Suprapubic skin (tissue), 4 donors: ENCODE measurements around the gene SMARCD3. TPM values are rescaled to one million over a fixed set of nuclear protein-coding genes. Genes with fewer than 3 reads are reported as not detected.

Experiments used
- DNase-seq, 2 donors: peaks; one replicate each; pipeline ENCODE4 v3.0.0-alpha.2; 2019; ENCODE audit warnings: low spot score in 2 of 2
- H3K27ac ChIP-seq: fragments of 200-600 bp; sonication (generic); one replicate; pipeline ENCODE4 v1.5.1; 2019
- H3K27me3 ChIP-seq: fragments of 200-600 bp; sonication (generic); one replicate; pipeline ENCODE4 v1.5.1; 2019
- H3K36me3 ChIP-seq: fragments of 200-600 bp; sonication (generic); one replicate; pipeline ENCODE4 v1.5.1; 2019
- H3K4me1 ChIP-seq: fragments of 200-600 bp; sonication (generic); one replicate; pipeline ENCODE4 v1.5.1; 2019
- H3K4me3 ChIP-seq: fragments of 200-600 bp; sonication (generic); one replicate; pipeline ENCODE4 v1.5.1; 2019; ENCODE audit warnings: mild to moderate bottlenecking
- H3K9me3 ChIP-seq: fragments of 200-600 bp; sonication (generic); one replicate; pipeline ENCODE4 v1.5.1; 2019
- EP300 ChIP-seq: sonication (generic); formaldehyde crosslinking; IDR thresholded peaks from one replicate; pipeline ENCODE4 v1.6.1; 2017; ENCODE audit warnings: antibody characterized with exemption
- POLR2A ChIP-seq, 2 donors: fragments of 450-650 bp; IDR thresholded peaks; one replicate each; pipeline ENCODE4 v1.6.1; 2017; ENCODE audit warnings: antibody characterized with exemption in 2 of 2, mild to moderate bottlenecking in 2 of 2, moderate library complexity in 2 of 2
- POLR2AphosphoS5 ChIP-seq, 3 donors: sonication (generic); formaldehyde crosslinking; IDR thresholded peaks; one replicate each; pipeline ENCODE4 v1.6.1; 2017; ENCODE audit warnings: antibody characterized with exemption in 3 of 3
- WGBS: methylation state at CpG from one replicate; pipeline ENCODE4 v1.1.5; 2018; 5-methylcytosine and 5-hydroxymethylcytosine counted together
- total RNA-seq, 4 donors: library from RNA; depleted of rRNA; stranded (reverse); fragments of >200 nt; gene quantifications; one replicate each; pipeline ENCODE4 v1.1.0, GENCODE V29; 2016
- TF ChIP-seq, protein P1 (sequence below), 2 donors: fragments of 200-600 bp in 1 of 2; fragments of 450-650 bp in 1 of 2; sonication (generic) in 1 of 2; IDR thresholded peaks; one replicate each; pipeline ENCODE4 v1.5.1; 2016 to 2019; ENCODE audit warnings: antibody characterized with exemption in 2 of 2, mild to moderate bottlenecking in 1 of 2, moderate library complexity in 1 of 2

SMARCD3 gene
- total RNA-seq, 4 donors from 2014 or later, result 9.6 to 15.8 (median 10.9) TPM

- WGBS, result 13% methylated on average over 29 of the region's 36 CpGs
- Histone ChIP-seq H3K4me1 (peaks cover 33% of the 10 kb centered on the region), H3K36me3 (peaks cover 31% of the 10 kb centered on the region), H3K27ac (peak overlapping the region; percentile 78), H3K9me3 (no peaks in the 10 kb centered on the region), H3K27me3 (no peaks in the 10 kb centered on the region), H3K4me3 (peak overlapping the region; percentile 87)
- DNase-seq, result peak in 1 of 2 donors; percentile 64
- TF ChIP-seq POLR2AphosphoS5 (IDR thresholded peaks at IDR 0.05) (no peak), EP300 (no peak), POLR2A (IDR thresholded peaks at IDR 0.05) (no peak)
- TF ChIP-seq, protein P1, sequence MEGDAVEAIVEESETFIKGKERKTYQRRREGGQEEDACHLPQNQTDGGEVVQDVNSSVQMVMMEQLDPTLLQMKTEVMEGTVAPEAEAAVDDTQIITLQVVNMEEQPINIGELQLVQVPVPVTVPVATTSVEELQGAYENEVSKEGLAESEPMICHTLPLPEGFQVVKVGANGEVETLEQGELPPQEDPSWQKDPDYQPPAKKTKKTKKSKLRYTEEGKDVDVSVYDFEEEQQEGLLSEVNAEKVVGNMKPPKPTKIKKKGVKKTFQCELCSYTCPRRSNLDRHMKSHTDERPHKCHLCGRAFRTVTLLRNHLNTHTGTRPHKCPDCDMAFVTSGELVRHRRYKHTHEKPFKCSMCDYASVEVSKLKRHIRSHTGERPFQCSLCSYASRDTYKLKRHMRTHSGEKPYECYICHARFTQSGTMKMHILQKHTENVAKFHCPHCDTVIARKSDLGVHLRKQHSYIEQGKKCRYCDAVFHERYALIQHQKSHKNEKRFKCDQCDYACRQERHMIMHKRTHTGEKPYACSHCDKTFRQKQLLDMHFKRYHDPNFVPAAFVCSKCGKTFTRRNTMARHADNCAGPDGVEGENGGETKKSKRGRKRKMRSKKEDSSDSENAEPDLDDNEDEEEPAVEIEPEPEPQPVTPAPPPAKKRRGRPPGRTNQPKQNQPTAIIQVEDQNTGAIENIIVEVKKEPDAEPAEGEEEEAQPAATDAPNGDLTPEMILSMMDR (IDR thresholded peaks at IDR 0.05), result no peak
Observed at GRCh38 chr7:151232917-151233701, 15.4 kb downstream of the SMARCD3 start.

DNA sequence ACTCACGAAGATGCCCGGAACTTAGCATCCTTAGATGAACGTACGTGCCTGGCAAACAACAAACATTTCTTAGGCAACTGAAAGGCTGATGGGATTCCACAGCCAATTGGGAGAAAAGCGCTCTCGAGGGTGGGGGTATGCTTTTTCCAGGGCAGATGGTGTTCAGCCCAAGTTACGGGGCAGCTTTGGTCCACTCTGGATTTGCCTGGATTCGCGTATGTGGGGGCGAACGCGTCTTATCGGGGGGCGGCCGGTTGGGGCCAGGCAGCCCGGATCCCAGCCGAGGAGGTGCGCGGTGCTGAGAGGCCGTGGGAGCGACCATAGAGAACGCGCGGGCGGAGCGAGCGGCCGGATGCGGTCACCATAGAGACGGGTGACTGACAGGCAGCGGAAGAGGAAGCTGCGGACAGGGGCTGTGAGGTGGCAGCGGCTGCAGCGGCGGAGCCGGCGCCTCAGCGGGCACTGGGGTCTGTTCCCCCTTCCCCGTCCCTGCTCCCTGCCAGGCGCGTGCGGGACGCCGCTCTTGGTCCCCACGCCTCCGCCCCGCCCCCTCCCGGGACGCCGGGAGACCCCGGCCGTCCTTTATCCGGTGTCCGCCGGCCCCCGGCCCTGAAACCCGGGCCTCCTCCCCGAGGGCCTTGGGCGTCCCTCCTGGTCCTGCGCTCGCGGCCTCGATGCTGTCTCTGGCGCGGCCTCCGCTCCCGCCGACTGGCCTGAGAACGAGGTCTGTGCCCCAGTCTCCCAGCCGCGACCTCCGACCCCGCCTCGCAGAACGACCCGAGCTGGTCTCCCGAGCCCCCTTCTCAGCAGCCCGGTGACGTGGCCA, 16.2 kb downstream of the SMARCD3 start, which contains the start of gene CHPF2:
Gene CHPF2, plus strand, starts transcription at position 393 of the 826 bp plus-strand sequence. CDS start 1,529 bp downstream, outside the sequence.
- H3K27me3 ChIP-seq, result no peaks in the 10 kb centered on the region
- TF ChIP-seq EP300 (no peak), POLR2A (IDR thresholded peaks at IDR 0.05) (peak in 1 of 2 donors; percentile 67)
- WGBS, result 1% methylated on average over 23 of the region's 79 CpGs
- peaks cover 23% of the 10 kb centered on the region for H3K36me3 ChIP-seq
- peak within 1 kb of the TSS; percentile 78 for H3K27ac ChIP-seq
- peak; percentile 95 to 96 for DNase-seq
- peak within 1 kb of the TSS; percentile 87 for H3K4me3 ChIP-seq
- no peaks in the 10 kb centered on the region for H3K9me3 ChIP-seq
- peaks cover 39% of the 10 kb centered on the region for H3K4me1 ChIP-seq

DNA sequence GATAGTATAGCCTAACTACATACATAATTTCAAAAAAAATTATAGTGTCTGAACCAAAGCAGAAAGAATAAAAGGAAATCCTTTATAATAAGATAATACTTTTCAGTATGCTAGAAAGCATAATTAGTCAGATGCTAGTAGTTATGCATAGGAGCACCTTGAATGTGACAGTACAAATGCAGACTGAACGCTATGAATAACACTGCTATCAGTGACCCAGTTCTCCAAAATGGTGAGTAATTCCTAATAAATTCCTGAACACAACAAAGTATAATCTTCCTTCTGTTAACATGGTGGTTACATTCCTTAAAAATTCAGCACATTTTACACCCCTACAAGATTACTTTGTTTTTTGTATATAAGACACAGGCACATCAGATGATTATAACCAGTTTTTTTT, 17.4 kb downstream of the SMARCD3 start:
- no peaks in the 10 kb centered on the region for H3K27me3 ChIP-seq
- 79% methylated on average over 1 of the region's 1 CpG for WGBS
- H3K4me1 ChIP-seq, result peaks cover 44% of the 10 kb centered on the region
- TF ChIP-seq POLR2A (IDR thresholded peaks at IDR 0.05) (no peak), POLR2AphosphoS5 (IDR thresholded peaks at IDR 0.05) (no peak), EP300 (no peak)
- TF ChIP-seq, protein P1 (IDR thresholded peaks at IDR 0.05), result no peak
- DNase-seq, result no peak
- peaks cover 12% of the 10 kb centered on the region for H3K36me3 ChIP-seq
- H3K9me3 ChIP-seq, result no peaks in the 10 kb centered on the region
- no peak overlapping the region for H3K27ac ChIP-seq
- no peak overlapping the region for H3K4me3 ChIP-seq

GRCh38 chr7:151229249-151229648, 19.2 kb downstream of the SMARCD3 start:
- TF ChIP-seq EP300, result no peak
- TF ChIP-seq POLR2AphosphoS5 (IDR thresholded peaks at IDR 0.05), result no peak
- TF ChIP-seq, protein P1 (IDR thresholded peaks at IDR 0.05), result no peak
- no peak for TF ChIP-seq POLR2A (IDR thresholded peaks at IDR 0.05)
- 88% methylated on average over 10 of the region's 10 CpGs for WGBS
- peaks cover 6% of the 10 kb centered on the region for H3K36me3 ChIP-seq
- H3K4me3 ChIP-seq, result no peak overlapping the region
- H3K27me3 ChIP-seq, result no peaks in the 10 kb centered on the region
- H3K9me3 ChIP-seq, result no peaks in the 10 kb centered on the region
- peaks cover 46% of the 10 kb centered on the region for H3K4me1 ChIP-seq
- DNase-seq, result no peak
- no peak overlapping the region for H3K27ac ChIP-seq

DNA sequence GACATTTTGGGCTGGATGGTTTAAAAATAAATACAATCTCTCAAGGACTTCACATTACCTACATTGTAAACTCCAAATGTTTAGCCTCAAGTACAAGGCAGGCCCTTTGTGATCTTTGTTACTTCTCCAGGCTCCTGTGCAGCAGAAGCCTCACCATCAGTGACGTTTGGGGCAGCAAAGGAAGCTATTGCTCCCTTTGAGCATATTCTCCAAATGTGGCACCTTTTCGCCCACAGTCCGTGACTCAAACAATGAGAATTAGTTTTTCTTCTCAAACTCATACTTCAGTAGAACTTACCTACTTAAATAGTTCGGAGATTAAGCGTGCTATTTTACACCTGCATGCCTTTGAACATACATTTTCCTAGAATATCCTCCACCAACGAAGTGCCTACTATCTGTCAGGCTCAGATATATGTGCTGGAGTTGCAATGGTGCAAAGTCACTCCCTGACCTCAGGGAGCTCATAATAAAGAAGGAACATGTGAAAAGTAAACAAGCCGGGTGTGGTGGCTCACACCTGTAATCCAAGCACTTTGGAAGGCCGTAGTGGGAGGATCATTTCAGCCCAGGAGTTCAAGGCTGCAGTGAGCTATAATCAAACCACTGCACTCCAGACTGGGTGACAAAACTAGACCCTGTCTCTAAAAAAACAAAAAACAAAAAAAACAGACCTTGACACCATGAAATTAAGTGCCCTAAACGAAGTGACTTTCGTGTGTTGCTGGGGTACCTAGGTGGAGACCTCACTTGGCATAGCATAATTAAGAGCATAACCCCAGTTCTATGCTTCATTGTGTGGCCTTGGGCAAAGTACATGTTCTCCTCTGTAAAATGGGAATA, 20.2 kb downstream of the SMARCD3 start:
- no peaks in the 10 kb centered on the region for H3K9me3 ChIP-seq
- no peaks in the 10 kb centered on the region for H3K27me3 ChIP-seq
- peak overlapping the region; percentile 75 for H3K4me3 ChIP-seq
- H3K27ac ChIP-seq, result no peak overlapping the region
- no peak for DNase-seq
- H3K4me1 ChIP-seq, result peaks cover 36% of the 10 kb centered on the region
- TF ChIP-seq POLR2AphosphoS5 (IDR thresholded peaks at IDR 0.05) (no peak), EP300 (no peak)
- WGBS, result 71% methylated on average over 10 of the region's 10 CpGs
- peaks cover 16% of the 10 kb centered on the region for H3K36me3 ChIP-seq
